Peyer's patch (tissue), 4 donors: Measurements from ENCODE around the gene P2RX1. TPM values are rescaled to one million over a fixed set of nuclear protein-coding genes. Genes with fewer than 3 reads are reported as not detected.

Experiments
- DNase-seq, 3 donors: peaks; one replicate each; pipeline ENCODE4 v3.0.0-alpha.2; 2017 to 2019
- H3K27ac ChIP-seq, 4 donors: fragments of 200-600 bp; sonication (generic); one replicate each; pipeline ENCODE4 v1.5.1; 2016 to 2019
- H3K27me3 ChIP-seq, 2 donors: fragments of 200-600 bp; sonication (generic); one replicate each; pipeline ENCODE4 v1.5.1; 2019
- H3K36me3 ChIP-seq, 3 donors: fragments of 200-600 bp; sonication (generic); one replicate each; pipeline ENCODE4 v1.5.1; 2016 to 2019
- H3K4me1 ChIP-seq, 4 donors: fragments of 200-600 bp; sonication (generic); one replicate each; pipeline ENCODE4 v1.5.1; 2016 to 2019
- H3K4me3 ChIP-seq, 4 donors: fragments of 200-600 bp; sonication (generic); 1 replicate in 3 of 4; 2 replicates in 1 of 4; pipeline ENCODE4 v1.5.1; 2016 to 2019; ENCODE audit warnings: mild to moderate bottlenecking in 1 of 4
- H3K9me3 ChIP-seq, 4 donors: fragments of 200-600 bp; sonication (generic); one replicate each; pipeline ENCODE4 v1.5.1; 2016 to 2019; ENCODE audit warnings: mild to moderate bottlenecking in 1 of 4
- POLR2A ChIP-seq, 2 donors: fragments of 450-650 bp; IDR thresholded peaks; one replicate each; pipeline ENCODE4 v1.5.1; 2017; ENCODE audit warnings: antibody characterized with exemption in 2 of 2, mild to moderate bottlenecking in 2 of 2, moderate library complexity in 2 of 2
- total RNA-seq, 4 donors: library from RNA; depleted of rRNA; stranded (reverse); fragments of >200 nt; gene quantifications; one replicate each; pipeline ENCODE4 v1.1.0, GENCODE V29; 2016
- TF ChIP-seq, protein P1 (sequence below), 6 experiments: fragments of 450-650 bp in 4 of 6; fragments of 200-600 bp in 2 of 6; sonication (generic) in 1 of 6; IDR thresholded peaks; one replicate each; pipeline ENCODE4 v1.5.1; 2017 to 2019; ENCODE audit warnings: antibody characterized with exemption in 6 of 6, mild to moderate bottlenecking in 3 of 6, moderate library complexity in 1 of 6

The P2RX1 gene
- total RNA-seq, 4 donors from 2014 or later: 0.88 to 27.2 (median 4.3) TPM

DNA sequence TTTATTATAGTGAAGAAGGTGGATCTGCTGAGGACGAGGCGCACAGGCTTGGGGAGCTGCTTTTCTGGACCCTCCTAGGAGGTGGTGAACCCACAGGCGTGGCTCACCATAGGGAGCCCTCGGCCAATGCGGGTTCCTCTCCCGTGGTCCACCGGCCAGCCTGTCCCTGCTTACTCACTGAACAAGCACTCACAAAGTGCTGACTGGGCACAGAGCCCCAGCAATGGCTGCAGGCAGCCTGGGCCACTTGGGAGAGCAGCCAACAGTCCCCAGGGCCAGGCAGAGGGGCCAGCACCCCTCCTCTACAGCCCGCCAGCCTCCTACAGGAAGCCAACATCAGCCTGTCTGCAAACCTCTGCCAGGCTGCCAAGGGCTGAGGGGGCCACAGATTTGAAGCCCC, 51.1 kb downstream of the P2RX1 start:
- Histone ChIP-seq H3K27ac (no peak overlapping the region), H3K4me1 (no peaks in the 10 kb centered on the region), H3K9me3 (no peaks in the 10 kb centered on the region), H3K4me3 (no peak overlapping the region), H3K36me3 (no peaks in the 10 kb centered on the region), H3K27me3 (no peaks in the 10 kb centered on the region)
- TF ChIP-seq, protein P1, sequence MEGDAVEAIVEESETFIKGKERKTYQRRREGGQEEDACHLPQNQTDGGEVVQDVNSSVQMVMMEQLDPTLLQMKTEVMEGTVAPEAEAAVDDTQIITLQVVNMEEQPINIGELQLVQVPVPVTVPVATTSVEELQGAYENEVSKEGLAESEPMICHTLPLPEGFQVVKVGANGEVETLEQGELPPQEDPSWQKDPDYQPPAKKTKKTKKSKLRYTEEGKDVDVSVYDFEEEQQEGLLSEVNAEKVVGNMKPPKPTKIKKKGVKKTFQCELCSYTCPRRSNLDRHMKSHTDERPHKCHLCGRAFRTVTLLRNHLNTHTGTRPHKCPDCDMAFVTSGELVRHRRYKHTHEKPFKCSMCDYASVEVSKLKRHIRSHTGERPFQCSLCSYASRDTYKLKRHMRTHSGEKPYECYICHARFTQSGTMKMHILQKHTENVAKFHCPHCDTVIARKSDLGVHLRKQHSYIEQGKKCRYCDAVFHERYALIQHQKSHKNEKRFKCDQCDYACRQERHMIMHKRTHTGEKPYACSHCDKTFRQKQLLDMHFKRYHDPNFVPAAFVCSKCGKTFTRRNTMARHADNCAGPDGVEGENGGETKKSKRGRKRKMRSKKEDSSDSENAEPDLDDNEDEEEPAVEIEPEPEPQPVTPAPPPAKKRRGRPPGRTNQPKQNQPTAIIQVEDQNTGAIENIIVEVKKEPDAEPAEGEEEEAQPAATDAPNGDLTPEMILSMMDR (IDR thresholded peaks at IDR 0.05): no peak
- TF ChIP-seq POLR2A (IDR thresholded peaks at IDR 0.05): no peak
- no peak for DNase-seq

DNA sequence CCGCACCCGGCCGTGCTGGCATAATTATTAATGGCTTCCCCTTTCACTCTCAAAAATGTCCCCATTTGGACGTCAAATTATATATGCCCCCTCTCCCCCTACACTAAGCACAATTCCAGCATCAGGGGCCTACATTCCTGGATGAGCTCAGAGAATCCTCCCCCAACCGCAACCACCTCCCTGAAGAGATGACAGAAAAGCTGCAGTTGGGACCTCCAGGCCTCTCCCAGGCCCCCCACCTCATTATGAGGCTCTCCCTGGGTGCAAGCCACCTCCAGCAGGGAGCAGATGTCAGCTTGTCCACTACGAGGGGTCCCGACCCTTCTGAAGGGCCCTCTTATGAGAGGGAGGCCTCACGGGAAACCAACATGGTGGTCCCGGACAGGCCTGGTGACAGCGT, 51.7 kb downstream of the P2RX1 start:
- DNase-seq: no peak
- Histone ChIP-seq H3K27ac (no peak overlapping the region), H3K9me3 (no peaks in the 10 kb centered on the region), H3K27me3 (no peaks in the 10 kb centered on the region), H3K4me3 (no peak overlapping the region), H3K36me3 (no peaks in the 10 kb centered on the region), H3K4me1 (no peaks in the 10 kb centered on the region)
- TF ChIP-seq, protein P1 (IDR thresholded peaks at IDR 0.05): no peak
- TF ChIP-seq POLR2A (IDR thresholded peaks at IDR 0.05): no peak

DNA sequence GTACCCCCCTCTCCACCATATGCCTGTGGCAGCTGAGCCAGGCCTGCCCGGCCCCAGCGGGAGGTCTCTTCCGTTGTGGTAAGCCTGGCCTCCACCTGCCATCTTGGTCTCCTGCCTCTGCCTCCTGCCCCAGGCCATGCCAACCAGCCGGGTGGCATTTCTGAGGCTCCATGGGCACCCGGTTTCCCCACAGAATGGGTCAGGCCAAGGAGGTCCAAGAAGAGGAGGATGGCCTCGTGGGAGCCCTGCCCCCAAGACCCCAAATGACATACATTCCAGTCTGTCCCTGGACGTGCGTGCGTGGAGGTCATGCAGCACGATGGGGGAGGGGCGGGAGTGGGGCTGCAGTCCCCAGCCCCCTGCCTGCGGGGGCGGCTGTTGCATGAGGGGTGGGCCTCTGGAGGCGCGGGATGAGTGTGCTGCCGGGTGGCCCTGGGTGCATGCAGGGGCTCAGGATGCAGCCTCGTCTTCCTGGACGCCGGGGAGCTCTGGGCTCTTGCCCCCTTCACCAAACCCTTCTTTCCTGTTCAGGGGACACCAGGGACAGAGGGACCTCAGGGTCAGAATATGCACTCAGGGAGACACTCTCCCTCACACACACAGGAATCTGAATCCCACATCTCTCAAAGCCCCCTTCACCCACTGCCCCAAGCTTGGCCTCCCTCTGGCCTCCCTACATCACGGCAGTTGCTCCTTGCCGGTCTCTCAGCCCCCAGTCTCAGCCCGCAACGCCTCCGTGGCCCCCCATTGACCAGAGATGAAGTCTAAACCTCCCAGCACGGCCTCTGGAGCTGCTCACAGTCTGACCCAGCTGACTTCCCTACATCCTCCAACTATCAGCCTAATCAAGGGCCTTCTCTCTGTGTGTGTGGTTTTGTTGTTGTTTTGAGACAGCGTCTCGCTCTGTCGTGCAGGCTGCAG, 54.2 kb downstream of the P2RX1 start:
- Histone ChIP-seq H3K27ac (no peak overlapping the region), H3K36me3 (no peaks in the 10 kb centered on the region), H3K27me3 (no peaks in the 10 kb centered on the region), H3K4me1 (no peaks in the 10 kb centered on the region), H3K9me3 (no peaks in the 10 kb centered on the region), H3K4me3 (no peak overlapping the region)
- DNase-seq: no peak
- TF ChIP-seq, protein P1 (IDR thresholded peaks at IDR 0.05): no peak
- no peak for TF ChIP-seq POLR2A (IDR thresholded peaks at IDR 0.05)

DNA sequence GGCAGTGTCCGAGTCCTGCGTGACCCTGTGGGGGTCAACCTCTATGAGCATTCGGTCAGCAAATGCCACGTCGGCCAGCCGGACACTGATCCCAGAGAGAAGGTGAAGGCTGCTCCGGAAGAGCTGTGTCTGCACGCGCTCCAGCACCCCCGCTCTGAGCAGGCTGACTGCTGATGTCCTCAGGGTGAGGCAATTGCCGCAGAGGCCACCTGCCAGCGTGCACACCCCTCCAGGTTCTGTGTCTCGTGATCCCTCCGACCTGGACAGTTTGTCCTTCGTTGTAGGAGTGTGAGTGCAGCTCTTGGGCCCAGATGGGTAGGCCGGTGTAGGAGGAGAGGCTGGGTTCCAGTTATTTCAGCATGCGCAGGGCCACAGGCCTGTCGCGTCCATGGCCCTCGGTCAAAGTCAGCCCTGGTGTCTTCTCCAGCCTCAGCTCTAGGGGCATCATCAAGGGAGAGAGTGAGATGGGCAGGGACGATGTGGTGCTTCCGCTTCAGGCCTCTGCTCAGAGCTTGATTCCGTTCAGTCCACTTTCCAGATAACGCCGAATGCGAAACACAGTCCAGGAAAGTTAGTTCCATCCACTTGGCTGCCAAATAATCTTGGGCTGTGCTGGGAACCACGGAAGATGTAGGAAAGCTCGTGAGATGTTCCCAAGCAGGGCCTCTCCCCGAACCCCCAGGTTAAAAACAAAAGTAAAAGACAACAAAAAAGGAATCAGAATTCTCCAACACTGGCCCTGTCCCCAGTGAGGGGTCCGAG, 55.1 kb downstream of the P2RX1 start:
- TF ChIP-seq, protein P1 (IDR thresholded peaks at IDR 0.05): no peak
- no peak for TF ChIP-seq POLR2A (IDR thresholded peaks at IDR 0.05)
- Histone ChIP-seq H3K4me3 (no peak overlapping the region), H3K9me3 (no peaks in the 10 kb centered on the region), H3K4me1 (no peaks in the 10 kb centered on the region), H3K27me3 (no peaks in the 10 kb centered on the region), H3K36me3 (no peaks in the 10 kb centered on the region), H3K27ac (no peak overlapping the region)
- DNase-seq: no peak

DNA sequence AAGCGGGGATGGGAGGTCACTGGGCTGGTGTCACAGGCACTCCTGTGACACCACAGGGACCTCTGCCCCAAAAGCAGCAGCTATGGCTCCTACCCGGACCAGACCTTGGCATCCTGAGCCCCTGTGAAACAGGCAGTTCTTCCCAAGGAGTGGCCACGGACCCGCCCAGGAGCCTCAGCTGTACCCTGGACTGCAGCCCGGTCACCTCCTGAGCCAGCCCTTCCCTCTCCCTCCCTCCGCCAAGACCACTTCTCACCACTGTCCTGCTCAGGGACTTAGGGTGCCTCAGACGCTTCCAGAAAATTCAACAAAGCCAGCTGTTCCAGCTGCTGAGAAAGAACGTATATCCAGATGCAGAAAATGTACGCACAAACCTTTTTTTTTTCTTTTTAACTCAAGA, 56.3 kb downstream of the P2RX1 start:
- no peaks in the 10 kb centered on the region for H3K9me3 ChIP-seq
- no peaks in the 10 kb centered on the region for H3K36me3 ChIP-seq
- DNase-seq: no peak
- no peak overlapping the region for H3K4me3 ChIP-seq
- TF ChIP-seq, protein P1 (IDR thresholded peaks at IDR 0.05): no peak
- no peak for TF ChIP-seq POLR2A (IDR thresholded peaks at IDR 0.05)
- no peak overlapping the region for H3K27ac ChIP-seq
- H3K4me1 ChIP-seq: no peaks in the 10 kb centered on the region
- no peaks in the 10 kb centered on the region for H3K27me3 ChIP-seq
